ENCODE measurements around the gene PER2. TPM values are rescaled to one million over a fixed set of nuclear protein-coding genes. Genes with fewer than 3 reads are reported as not detected.

Gene PER2
- total RNA-seq, 4 donors from 2014 or later, result 8.2 to 18.6 (median 9.8) TPM

GRCh38 chr2:238224356-238225035 is 63.9 kb downstream of the PER2 start:
- peaks cover 0 to 43% (median 0%) of the 10 kb centered on the region in 4 donors for H3K4me1 ChIP-seq

GRCh38 chr2:238220892-238221521 is 67.4 kb downstream of the PER2 start:
- Histone ChIP-seq H3K27ac (peak overlapping the region in 3 of 4 donors; percentile 3 to 77 (median 25)), H3K9me3 (no peaks in the 10 kb centered on the region), H3K36me3 (peaks cover 0 to under 1% (median 0%) of the 10 kb centered on the region in 3 donors), H3K4me3 (no peak overlapping the region), H3K27me3 (no peaks in the 10 kb centered on the region), H3K4me1 (peaks cover 0 to 40% (median 6%) of the 10 kb centered on the region in 4 donors)
- 68 to 72% methylated on average over 18 to 21 of the region's 23 CpGs for WGBS, 2 donors
- no peak for TF ChIP-seq CTCF (IDR thresholded peaks at IDR 0.05)
- TF ChIP-seq EP300 (IDR thresholded peaks at IDR 0.05), result no peak
- TF ChIP-seq POLR2A (IDR thresholded peaks at IDR 0.05), result no peak
- DNase-seq (ENCODE audit: low spot score in 2 of 2), result no peak

More at GRCh38 chr2:238224356-238225035, 63.9 kb downstream of the PER2 start:
- peaks cover 0 to 16% (median 0%) of the 10 kb centered on the region in 3 donors for H3K36me3 ChIP-seq
- no peaks in the 10 kb centered on the region for H3K27me3 ChIP-seq
- H3K27ac ChIP-seq, result no peak overlapping the region
- H3K9me3 ChIP-seq, result no peaks in the 10 kb centered on the region
- TF ChIP-seq EP300 (IDR thresholded peaks at IDR 0.05) (no peak), POLR2A (IDR thresholded peaks at IDR 0.05) (no peak), CTCF (IDR thresholded peaks at IDR 0.05) (no peak)
- DNase-seq (ENCODE audit: low spot score in 2 of 2), result no peak
- 93 to 94% methylated on average over 28 to 29 of the region's 29 CpGs for WGBS, 2 donors
- no peak overlapping the region for H3K4me3 ChIP-seq

GRCh38 chr2:238220274-238220891 is 68.0 kb downstream of the PER2 start:
- TF ChIP-seq CTCF (IDR thresholded peaks at IDR 0.05) (no peak), POLR2A (IDR thresholded peaks at IDR 0.05) (no peak), EP300 (IDR thresholded peaks at IDR 0.05) (no peak)
- WGBS, 2 donors, result 31 to 46% methylated on average over 10 of the region's 10 CpGs

GRCh38 chr2:238216651-238217184 is 71.7 kb downstream of the PER2 start:
- H3K4me1 ChIP-seq, result peaks cover 0 to 35% (median 9%) of the 10 kb centered on the region in 4 donors
- no peak overlapping the region for H3K4me3 ChIP-seq
- H3K36me3 ChIP-seq, result no peaks in the 10 kb centered on the region
- 33 to 48% methylated on average over 2 of the region's 2 CpGs for WGBS, 2 donors
- no peaks in the 10 kb centered on the region for H3K27me3 ChIP-seq
- H3K27ac ChIP-seq, result peak overlapping the region in 2 of 4 donors; percentile 79 to 86
- no peak for DNase-seq (ENCODE audit: low spot score in 2 of 2)
- no peaks in the 10 kb centered on the region for H3K9me3 ChIP-seq
- TF ChIP-seq POLR2A (IDR thresholded peaks at IDR 0.05), result no peak
- peak in 1 of 2 donors; percentile 34 for TF ChIP-seq EP300 (IDR thresholded peaks at IDR 0.05)

More at GRCh38 chr2:238220274-238220891, 68.0 kb downstream of the PER2 start:
- H3K9me3 ChIP-seq, result no peaks in the 10 kb centered on the region
- H3K4me3 ChIP-seq, result no peak overlapping the region
- DNase-seq (ENCODE audit: low spot score in 2 of 2), result no peak
- no peaks in the 10 kb centered on the region for H3K36me3 ChIP-seq
- H3K27ac ChIP-seq, result peak overlapping the region in 3 of 4 donors; percentile 3 to 77 (median 25)
- H3K4me1 ChIP-seq, result peaks cover 0 to 40% (median 9%) of the 10 kb centered on the region in 4 donors
- H3K27me3 ChIP-seq, result no peaks in the 10 kb centered on the region

GRCh38 chr2:238207006-238207405 is 81.4 kb downstream of the PER2 start:
- no peaks in the 10 kb centered on the region for H3K27me3 ChIP-seq
- no peaks in the 10 kb centered on the region for H3K9me3 ChIP-seq
- WGBS, 2 donors, result 68 to 76% methylated on average over 7 of the region's 7 CpGs
- H3K36me3 ChIP-seq, result no peaks in the 10 kb centered on the region
- peaks cover 0 to 12% (median 9%) of the 10 kb centered on the region in 4 donors for H3K4me1 ChIP-seq
- DNase-seq (ENCODE audit: low spot score in 2 of 2), result no peak
- no peak overlapping the region for H3K4me3 ChIP-seq
- H3K27ac ChIP-seq, result no peak overlapping the region
- TF ChIP-seq CTCF (IDR thresholded peaks at IDR 0.05) (no peak), EP300 (IDR thresholded peaks at IDR 0.05) (no peak), POLR2A (IDR thresholded peaks at IDR 0.05) (no peak)
